NCI-H82 treated with DMSO at 0.1 percent for 48 hours (cell line): ENCODE data around the gene MAPK1.
A peak's percentile ranks its signal among the peaks of the same experiment; 100 is the strongest.
"Not testable (repeated sequence)": the region's sequence is repeated elsewhere in the genome, so short reads cannot be mapped to it uniquely, and the experiment has no call there.

ENCODE experiments used
- DNase-seq: peaks from one replicate; lab custom pipeline; 2025; ENCODE audit not compliant: unreplicated experiment; lab: John Stamatoyannopoulos, UW

The MAPK1 gene

DNA sequence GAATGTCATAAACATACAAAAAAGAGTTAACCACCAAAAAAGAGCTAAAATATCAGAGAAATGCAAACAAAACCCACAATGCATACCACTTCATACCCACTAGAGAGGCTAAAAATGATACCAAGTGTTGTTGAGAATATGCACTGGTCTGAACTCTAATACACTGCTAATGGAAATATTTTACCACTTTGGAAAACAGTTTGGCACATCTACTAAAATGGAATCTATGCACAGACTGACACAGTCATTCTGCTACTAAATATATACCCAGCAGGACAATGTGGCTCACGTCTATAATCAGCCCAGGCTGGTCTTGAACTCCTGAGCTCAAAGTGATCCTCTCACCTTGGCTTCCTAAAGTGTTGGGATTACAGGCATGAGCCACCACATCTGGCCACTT lies 18.0 kb downstream of the MAPK1 start:
- no peak for DNase-seq

DNA sequence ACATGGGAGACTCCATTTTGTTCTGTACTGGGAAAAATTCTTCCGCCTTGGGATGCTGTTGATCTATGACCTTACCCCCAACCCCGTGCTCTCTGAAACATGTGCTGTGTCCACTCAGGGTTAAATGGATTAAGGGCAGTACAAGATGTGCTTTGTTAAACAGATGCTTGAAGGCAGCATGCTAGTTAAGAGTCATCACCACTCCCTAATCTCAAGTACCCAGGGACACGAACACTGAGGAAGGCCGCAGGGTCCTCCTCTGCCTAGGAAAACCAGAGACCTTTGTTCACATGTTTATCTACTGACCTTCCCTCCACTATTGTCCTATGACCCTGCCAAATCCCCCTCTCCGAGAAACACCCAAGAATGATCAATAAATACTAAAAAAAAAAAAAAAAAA lies 19.4 kb downstream of the MAPK1 start:
- not testable (repeated sequence) for DNase-seq

GRCh38 chr22:21845558-21846453 lies 21.6 kb downstream of the MAPK1 start:
- DNase-seq = peak; percentile 36

DNA sequence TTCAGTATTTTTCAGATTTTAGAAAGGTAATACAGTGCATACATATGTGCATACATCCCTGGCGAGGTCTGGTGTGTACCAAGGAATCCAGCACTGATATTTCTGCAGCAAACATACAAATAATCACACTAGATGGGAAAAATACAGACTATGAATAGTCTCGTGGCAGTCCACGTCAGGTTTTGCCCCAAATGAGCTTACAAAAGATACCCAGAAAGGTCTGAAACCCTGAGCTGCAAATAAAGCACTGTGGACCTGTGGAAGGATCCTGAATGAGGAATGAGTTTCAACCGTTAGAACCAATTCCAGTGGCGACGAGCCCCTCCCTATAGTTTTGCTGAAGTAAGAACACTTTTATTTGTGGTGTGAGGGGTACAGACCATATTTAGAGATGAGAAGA lies 24.5 kb downstream of the MAPK1 start:
- DNase-seq = no peak

GRCh38 chr22:21841422-21841821 lies 26.0 kb downstream of the MAPK1 start:
- no peak for DNase-seq

DNA sequence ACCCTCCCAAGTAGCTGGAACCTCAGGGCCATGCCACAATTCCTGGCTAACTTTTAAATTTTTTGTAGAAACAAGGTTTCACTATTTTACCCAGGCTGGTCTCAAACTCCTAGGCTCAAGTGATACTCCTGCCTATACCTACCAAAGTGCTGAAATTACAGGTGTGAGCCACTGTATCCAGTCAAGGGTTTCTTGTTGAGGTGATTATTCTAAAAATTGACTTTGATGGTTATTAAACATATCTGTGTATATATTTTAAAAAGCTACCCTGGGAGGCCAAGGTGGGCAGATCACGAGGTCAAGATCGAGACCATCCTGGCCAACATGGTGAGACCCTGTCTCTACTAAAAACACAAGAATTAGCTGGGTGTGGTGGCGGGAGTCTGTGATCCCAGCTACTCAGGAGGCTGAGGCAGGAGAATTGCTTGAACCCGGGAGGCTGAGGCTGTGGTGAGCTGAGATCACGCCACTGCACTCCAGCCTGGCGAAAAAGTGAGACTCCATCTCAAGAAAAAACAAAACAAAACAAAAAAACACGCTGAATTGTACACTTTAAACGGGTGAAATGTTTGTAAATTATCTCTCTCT lies 27.1 kb downstream of the MAPK1 start:
- DNase-seq = no peak

DNA sequence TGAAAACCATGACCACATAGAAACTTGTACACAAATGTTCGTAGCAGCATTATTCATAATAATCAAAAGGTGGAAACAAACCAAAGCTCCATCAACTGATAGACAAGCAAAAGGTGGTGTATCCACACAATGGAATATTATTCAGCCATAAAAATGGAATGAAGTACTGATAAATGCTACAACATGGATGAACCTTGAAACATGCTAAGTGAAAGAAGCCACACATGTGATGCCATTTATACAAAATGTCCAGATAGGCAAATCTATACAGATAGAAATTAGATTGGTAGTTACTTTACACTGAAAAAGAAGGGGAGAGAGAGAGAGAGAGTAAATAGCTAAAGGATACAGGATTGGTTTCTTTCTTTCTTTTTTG lies 27.7 kb downstream of the MAPK1 start:
- DNase-seq = no peak

DNA sequence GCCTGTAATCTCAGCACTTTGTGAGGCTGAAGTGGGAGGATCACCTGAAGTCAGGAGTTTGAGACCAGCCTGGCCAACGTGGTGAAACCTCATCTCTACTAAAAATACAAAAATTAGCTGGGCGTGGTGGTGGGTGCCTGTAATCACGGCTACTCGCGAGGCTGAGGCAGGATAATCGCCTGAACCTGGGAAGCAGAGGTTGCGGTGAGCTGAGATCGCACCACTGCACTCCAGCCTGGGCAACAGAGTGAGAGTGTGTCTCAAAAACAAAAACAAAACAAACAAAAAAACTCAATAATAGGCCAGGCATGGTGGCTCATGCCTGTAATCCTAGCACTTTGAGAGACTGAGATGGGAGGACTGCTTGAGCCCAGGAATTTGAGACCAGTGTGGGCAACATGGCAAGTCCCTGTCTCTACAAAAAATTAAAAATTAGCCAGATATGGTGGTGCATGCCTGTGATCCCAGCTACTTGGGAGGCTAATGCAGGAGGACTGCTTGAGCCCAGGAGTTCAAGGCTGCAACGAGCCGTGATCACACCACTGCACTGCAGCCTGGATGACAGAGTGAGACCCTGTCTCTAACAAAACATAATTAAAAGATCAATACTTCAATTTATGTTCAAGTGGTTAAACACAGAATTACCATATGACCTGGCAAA lies 28.2 kb downstream of the MAPK1 start:
- DNase-seq = not testable (repeated sequence)

DNA sequence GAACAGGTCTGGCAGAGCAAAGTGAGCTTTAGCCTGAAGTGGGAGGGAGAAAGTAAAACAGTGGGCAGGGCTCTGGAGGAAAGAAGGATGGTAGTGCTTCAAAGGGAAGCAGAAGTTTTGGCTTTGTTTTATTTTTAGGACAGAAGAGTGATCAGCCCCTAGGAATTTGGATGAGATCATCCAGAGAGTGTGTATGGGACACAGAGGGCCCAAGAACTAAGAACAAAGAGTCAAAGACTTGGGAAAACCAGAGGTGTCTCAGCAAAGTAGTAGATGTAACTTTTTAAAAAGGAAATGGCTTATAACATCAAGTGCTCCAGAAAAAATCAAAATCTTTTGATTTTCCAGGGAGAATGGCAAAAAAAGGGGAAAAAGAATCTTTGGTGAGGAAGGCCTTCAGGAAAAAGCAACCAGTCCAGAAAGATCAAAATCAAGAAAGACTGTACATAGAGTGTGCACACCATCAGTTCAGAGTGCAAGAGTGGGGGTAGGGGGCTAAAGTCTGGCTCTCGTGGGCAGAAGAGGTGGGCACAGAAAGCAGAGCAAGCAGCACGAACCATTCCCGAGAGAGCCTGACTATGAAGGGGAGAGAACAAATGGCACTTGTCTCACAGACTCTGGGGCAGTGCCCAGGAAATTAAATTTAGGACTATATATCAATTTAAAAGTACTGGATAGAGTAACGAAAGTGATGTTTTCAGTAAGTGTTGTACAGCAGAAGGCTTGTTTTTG lies 30.0 kb downstream of the MAPK1 start:
- DNase-seq = no peak

GRCh38 chr22:21836486-21836885 lies 31.0 kb downstream of the MAPK1 start:
- not testable (repeated sequence) for DNase-seq

- DNase-seq = no peak
These were observed 32.1 kb downstream of the MAPK1 start for GRCh38 chr22:21835378-21835777.

DNA sequence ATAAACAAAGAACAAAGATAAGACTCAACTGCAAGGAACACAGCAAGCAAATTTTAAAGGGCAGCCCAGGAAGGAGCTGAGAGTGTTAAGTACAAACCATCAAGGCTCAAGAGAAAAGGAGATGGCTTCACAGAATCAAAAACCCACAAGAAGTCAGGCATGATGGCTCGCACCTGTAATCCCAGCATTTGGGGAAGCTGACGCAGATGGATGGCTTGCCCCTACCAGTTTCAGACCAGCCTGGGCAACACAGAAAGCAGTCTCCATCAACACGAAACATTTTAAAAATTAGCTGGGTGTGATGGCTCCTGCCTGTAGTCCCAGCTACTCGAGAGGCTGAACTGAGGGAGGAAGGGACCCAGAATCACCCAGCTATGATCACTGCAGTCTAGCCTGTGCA lies 32.6 kb downstream of the MAPK1 start:
- DNase-seq = no peak

GRCh38 chr22:21832291-21833290 lies 34.9 kb downstream of the MAPK1 start:
- DNase-seq = no peak

GRCh38 chr22:21829523-21829922 lies 37.9 kb downstream of the MAPK1 start:
- DNase-seq = no peak

- no peak for DNase-seq
These were observed 39.2 kb downstream of the MAPK1 start for GRCh38 chr22:21828268-21828638.

GRCh38 chr22:21827628-21828267 lies 39.7 kb downstream of the MAPK1 start:
- DNase-seq = no peak

GRCh38 chr22:21826204-21826603 lies 41.2 kb downstream of the MAPK1 start:
- DNase-seq = no peak

- not testable (repeated sequence) for DNase-seq
These were observed 42.5 kb downstream of the MAPK1 start for GRCh38 chr22:21824962-21825361.

- DNase-seq = no peak
These were observed 43.0 kb downstream of the MAPK1 start for GRCh38 chr22:21824445-21824912.
